Activated CD4-positive, alpha-beta T cell treated with anti-CD3 and anti-CD28 coated beads, Interleukin-2, amount 50 U/mL, for 24 hours (primary cell): ENCODE results near the gene AOX1.
"Not testable (repeated sequence)": the region's sequence is repeated elsewhere in the genome, so short reads cannot be mapped to it uniquely, and the experiment has no call there.

Experiments used
- DNase-seq, 2 donors: peaks; one replicate each; pipeline ENCODE4 v3.0.0-alpha.2; 2020; ENCODE audit warnings: low read depth in 1 of 2, low spot score in 1 of 2

Gene AOX1

GRCh38 chr2:200600549-200601225 is 14.9 kb downstream of the AOX1 start:
- no peak for DNase-seq

- DNase-seq, result no peak
These were observed 16.8 kb downstream of the AOX1 start for GRCh38 chr2:200602584-200602983.

DNA sequence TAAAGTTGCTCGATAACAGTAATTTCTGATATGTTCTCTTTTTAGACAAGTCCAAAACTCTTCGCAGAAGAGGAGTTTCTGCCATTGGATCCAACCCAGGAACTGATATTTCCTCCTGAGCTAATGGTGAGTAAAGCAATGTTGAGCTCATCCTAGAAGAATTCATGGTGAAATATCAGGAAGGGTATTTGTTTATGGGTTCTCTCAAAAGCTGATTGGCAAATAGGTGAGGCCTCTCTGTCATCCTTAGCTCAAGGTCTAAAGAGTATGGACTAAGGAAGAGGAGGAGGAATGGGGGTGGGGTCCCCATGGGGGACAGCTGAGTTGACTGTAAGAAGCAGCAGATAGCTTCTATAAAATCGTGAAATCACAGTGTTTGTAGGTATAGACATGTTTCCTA is 18.2 kb downstream of the AOX1 start:
- no peak for DNase-seq

GRCh38 chr2:200604571-200605255 is 18.9 kb downstream of the AOX1 start:
- no peak for DNase-seq

DNA sequence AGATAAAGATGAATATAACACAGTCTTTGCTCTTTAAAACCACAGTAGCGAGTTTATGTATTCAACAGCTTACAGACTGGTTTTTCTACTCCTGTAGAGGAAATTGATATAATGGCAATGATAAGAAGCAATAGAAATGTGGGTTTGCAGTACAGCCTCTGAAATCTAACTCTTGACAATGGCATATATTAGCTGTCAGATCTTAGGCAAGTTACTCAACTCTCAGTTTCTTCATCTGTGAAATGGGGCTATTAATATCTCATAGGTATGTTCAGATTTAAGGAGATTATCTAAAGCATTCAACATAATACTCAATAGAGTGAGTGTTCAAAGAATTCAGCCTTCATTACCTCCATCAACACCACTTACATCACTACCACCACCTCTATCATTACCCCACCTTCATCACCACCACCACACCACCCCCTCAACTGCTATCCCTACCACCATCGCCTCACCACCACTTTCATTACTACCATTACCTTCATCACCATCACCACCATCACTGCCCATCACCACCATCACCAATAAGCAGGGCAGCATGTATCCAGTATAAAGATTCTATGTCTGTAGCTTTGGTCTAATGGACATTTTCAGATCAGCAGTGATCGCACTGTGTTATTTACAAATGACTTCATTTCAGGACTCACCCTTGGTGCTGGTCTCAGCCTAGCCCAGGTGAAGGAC is 22.7 kb downstream of the AOX1 start:
- DNase-seq, result no peak

DNA sequence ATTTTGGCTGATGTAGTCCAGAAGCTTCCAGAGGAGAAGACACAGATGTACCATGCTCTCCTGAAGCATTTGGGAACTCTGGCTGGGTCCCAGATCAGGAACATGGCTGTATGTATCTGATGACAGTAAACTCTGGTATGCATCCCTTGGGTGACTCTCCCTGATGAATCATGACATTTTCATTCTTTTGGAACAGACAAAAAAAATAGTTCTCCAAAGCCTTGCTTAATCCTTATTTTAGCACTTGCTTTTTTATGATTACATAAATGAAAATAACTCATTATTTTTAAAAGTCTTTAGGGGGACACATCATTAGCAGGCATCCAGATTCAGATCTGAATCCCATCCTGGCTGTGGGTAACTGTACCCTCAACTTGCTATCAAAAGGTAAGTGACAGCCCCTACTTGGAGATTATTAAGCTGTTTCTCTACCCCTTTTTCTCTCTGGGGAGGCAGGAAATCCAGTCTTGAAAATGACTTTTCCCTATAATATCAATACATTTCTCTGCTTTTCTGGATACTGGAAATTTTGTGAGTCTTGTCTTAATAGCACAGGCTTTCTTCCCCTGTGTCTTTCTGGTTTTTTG is 23.3 kb downstream of the AOX1 start:
- no peak for DNase-seq

DNA sequence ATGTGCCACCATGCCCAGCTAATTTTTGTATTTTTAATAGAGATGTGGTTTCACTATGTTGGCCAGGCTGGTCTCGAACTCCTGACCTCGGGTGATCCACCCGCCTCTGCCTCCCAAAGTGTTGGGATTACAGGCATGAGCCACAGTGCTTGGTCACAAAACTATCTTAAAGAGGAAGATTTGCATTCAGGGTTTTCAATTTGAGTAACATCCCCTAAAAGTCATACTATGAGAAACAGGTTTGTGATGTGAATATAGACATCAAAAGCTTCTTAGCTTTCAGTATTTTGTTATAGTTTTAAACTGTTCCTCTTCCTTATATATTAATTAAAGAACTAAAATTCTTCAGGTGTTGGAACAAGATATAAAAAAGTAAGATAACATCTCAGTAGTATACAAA is 24.4 kb downstream of the AOX1 start:
- DNase-seq, result not testable (repeated sequence)

DNA sequence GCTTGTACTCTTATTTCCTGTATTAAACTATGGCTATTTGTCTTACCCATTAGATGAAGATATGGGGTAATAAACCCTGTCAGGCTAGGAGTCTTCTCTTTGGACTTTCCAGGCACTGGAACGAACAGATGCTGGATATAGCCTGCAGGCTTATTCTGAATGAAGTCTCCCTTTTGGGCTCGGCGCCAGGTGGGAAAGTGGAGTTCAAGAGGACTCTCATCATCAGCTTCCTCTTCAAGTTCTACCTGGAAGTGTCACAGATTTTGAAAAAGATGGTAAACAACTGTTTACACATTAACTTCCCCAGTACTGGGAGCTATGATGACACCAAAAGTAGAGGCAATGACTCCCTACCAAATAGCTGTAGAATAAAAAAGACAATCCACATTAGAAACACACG is 27.9 kb downstream of the AOX1 start:
- DNase-seq, result no peak

GRCh38 chr2:200614249-200614648 is 28.4 kb downstream of the AOX1 start:
- DNase-seq, result no peak

GRCh38 chr2:200615247-200615646 is 29.4 kb downstream of the AOX1 start:
- no peak for DNase-seq

GRCh38 chr2:200616193-200616592 is 30.4 kb downstream of the AOX1 start:
- no peak for DNase-seq

GRCh38 chr2:200616656-200617055 is 30.8 kb downstream of the AOX1 start:
- no peak for DNase-seq

DNA sequence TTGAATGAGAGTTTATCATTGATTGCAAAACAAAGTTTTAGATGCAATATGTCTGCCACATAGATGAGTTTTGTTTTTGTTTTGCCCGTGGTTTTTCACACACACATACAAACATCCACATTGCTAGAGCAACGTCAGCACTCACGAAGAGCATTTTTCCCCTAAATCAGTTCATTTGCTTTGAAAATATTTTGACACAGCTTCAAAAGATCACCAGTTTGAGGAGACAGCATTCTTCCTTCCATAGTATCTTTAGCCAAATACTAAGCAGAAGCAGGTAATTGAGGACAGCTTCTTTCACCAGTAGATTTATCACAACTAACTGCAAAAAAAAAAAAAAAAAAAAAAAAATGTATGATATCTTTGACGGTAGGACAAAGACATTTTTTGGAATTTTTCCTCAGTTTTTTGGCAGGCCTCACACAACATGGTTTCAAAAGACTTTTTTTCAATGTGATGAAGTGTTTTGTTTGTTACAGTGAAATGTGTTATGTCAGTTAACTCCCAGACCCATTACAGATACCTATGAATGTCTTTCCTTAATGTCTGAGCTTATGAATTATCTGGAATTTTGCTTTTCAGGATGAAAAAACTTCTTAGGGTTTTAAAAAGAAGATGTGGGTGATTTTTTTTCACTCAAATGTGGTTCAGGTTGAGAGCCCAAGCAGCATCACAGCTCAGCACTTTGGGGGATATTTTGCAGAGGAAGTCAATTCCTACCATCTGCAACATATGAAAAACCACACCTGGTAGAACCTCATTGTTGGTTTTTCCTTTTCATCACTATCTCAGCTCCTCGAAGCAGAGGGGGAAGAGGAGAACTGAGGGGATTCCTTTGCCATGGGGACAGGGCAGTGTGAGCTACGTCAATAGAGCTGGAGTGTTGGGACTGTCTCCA is 31.6 kb downstream of the AOX1 start:
- no peak for DNase-seq

DNA sequence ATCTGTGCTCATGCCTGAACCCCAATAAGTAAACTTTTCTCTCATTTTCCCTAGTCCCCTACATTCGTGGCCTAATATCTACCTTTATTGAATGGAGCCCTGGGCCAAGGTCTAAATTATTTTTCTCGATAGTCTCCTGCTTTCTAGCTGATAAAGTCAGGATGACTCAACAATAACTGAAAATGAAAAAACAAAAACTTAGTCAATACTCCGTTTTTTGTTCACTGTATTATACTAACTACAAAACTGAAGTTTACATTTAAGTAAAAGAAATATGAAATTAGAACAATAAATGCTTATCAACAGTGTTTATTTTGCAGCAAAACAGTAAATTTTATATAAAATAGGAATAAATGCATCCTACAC is 32.2 kb downstream of the AOX1 start:
- no peak for DNase-seq

DNA sequence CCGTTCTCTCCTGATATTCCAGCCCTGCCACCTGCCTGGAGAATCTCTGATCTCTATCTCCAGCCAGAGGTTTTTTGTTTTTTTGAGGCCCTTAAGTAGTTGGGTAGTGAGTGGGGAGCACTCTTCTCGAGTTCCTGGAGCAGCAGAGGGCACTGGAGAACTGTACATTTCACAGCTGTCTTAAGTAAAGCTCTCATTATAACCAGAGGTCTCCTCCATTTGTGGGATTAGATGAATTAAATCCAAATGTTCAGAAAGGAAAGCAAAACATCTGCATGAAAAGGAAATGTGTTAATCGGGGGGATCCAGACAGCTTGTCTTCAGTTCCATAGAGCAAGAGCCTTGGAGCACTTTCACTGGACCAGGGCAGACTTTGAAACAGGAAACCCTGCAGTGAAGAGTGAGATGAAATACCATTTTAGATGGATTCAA is 32.8 kb downstream of the AOX1 start:
- no peak for DNase-seq

GRCh38 chr2:200619279-200619678 is 33.5 kb downstream of the AOX1 start:
- no peak for DNase-seq

DNA sequence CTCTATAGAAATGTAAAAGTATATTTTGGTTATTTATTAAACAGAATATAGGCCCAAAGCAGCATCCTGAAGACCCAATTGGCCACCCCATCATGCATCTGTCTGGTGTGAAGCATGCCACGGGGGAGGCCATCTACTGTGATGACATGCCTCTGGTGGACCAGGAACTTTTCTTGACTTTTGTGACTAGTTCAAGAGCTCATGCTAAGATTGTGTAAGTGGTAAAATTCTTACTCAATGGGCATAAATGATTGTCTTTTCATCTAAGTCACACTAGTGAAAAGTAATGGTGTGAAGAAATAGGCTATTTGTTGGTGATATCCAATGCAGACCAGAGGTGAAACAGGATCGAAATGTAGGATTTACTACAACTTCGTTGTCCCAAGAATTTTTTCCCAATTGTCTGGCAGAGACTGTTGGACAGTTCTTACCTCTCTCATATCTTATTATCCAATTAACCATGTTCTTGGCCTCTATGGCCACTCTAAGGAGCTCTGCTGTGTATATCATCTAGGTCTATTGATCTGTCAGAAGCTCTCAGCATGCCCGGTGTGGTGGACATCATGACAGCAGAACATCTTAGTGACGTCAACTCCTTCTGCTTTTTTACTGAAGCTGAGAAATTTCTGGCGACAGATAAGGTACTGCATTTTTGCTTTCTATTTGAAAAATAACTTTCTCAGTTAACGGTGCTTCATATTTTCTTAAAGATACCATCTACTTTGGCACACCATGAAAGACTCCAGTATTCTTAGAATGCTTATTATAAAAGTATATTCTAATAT is 35.0 kb downstream of the AOX1 start:
- DNase-seq, result no peak

GRCh38 chr2:200622106-200622505 is 36.3 kb downstream of the AOX1 start:
- no peak for DNase-seq

DNA sequence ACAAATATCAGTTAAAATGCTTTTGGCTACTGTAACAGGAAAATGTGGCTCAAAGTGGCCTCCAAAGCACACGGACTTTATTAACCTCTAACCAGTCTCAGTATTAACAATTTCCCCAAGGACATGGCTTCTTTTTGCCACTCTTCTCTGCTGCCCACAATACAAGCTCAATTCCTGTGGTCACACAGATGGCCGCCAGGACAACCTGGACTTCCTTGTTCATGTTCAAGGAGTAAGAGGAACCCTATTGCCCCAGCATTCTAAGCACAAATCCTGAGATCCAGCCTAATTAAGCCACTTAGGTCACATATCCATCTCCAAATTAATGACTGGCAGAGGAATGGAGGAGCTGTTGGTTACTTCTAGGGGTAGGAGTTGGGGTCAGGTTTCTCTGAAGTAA is 38.2 kb downstream of the AOX1 start:
- DNase-seq, result no peak

GRCh38 chr2:200624658-200625057 is 38.8 kb downstream of the AOX1 start:
- no peak for DNase-seq
